ENCODE results near the gene IGFBP4.

Gene IGFBP4

GRCh38 chr17:40490289-40490853, 47.1 kb downstream of the IGFBP4 start:
- no peak for DNase-seq (ENCODE audit: low read depth)

- DNase-seq (ENCODE audit: low read depth), result no peak
Observed at GRCh38 chr17:40490982-40491381, 47.7 kb downstream of the IGFBP4 start.

GRCh38 chr17:40491486-40491885, 48.2 kb downstream of the IGFBP4 start:
- DNase-seq (ENCODE audit: low read depth), result no peak

- DNase-seq (ENCODE audit: low read depth), result no peak
Observed at GRCh38 chr17:40493697-40494096, 50.4 kb downstream of the IGFBP4 start.

- no peak for DNase-seq (ENCODE audit: low read depth)
Observed at GRCh38 chr17:40495140-40495539, 51.9 kb downstream of the IGFBP4 start.

- no peak for DNase-seq (ENCODE audit: low read depth)
Observed at GRCh38 chr17:40496170-40496569, 52.9 kb downstream of the IGFBP4 start.

GRCh38 chr17:40496634-40497420, 53.6 kb downstream of the IGFBP4 start:
- DNase-seq (ENCODE audit: low read depth), result no peak

GRCh38 chr17:40497695-40498094, 54.4 kb downstream of the IGFBP4 start:
- DNase-seq (ENCODE audit: low read depth), result no peak

- no peak for DNase-seq (ENCODE audit: low read depth)
Observed at GRCh38 chr17:40498281-40499084, 55.2 kb downstream of the IGFBP4 start.

- DNase-seq (ENCODE audit: low read depth), result no peak
Observed at GRCh38 chr17:40499551-40500189, 56.4 kb downstream of the IGFBP4 start.

- no peak for DNase-seq (ENCODE audit: low read depth)
Observed at GRCh38 chr17:40500190-40500589, 56.9 kb downstream of the IGFBP4 start.

GRCh38 chr17:40500709-40501108, 57.5 kb downstream of the IGFBP4 start:
- DNase-seq (ENCODE audit: low read depth), result no peak

GRCh38 chr17:40501499-40501911, 58.3 kb downstream of the IGFBP4 start, which contains the start of gene TNS4:
TSS of gene TNS4 (minus strand) at chr17:40501623. CDS start at chr17:40496425, 5,198 bp downstream.
- no peak for DNase-seq (ENCODE audit: low read depth)

GRCh38 chr17:40502716-40503115, 59.5 kb downstream of the IGFBP4 start:
- DNase-seq (ENCODE audit: low read depth), result no peak

- no peak for DNase-seq (ENCODE audit: low read depth)
Observed at GRCh38 chr17:40503154-40503553, 59.9 kb downstream of the IGFBP4 start.

- DNase-seq (ENCODE audit: low read depth), result no peak
Observed at GRCh38 chr17:40506786-40507185, 63.5 kb downstream of the IGFBP4 start.
